Choroid plexus epithelial cell (primary cell): ENCODE results near the gene B3GNT4.
"Not testable (repeated sequence)": the region's sequence is repeated elsewhere in the genome, so short reads cannot be mapped to it uniquely, and the experiment has no call there.

Experiments
- DNase-seq: peaks from one replicate; pipeline ENCODE4 v3.0.0-alpha.2; 2010; ENCODE audit warnings: low read depth
- H3K4me3 ChIP-seq: 2 replicates; pipeline ENCODE4 v1.5.1; 2011; ENCODE audit warnings: low read depth, mild to moderate bottlenecking, control low read depth, low read length, moderate library complexity
- CTCF ChIP-seq: conservative IDR thresholded peaks from 2 replicates; pipeline ENCODE4 v1.5.1; 2011; ENCODE audit warnings: low read depth, mild to moderate bottlenecking, control low read depth, inconsistent platforms, low read length, moderate library complexity

B3GNT4 gene

GRCh38 chr12:122235741-122236140, 32.2 kb downstream of the B3GNT4 start:
- TF ChIP-seq CTCF: no peak
- no peak for DNase-seq

GRCh38 chr12:122238861-122239260, 35.4 kb downstream of the B3GNT4 start:
- DNase-seq: no peak
- TF ChIP-seq CTCF: no peak
- H3K4me3 ChIP-seq: no peak overlapping the region

More at GRCh38 chr12:122235741-122236140, 32.2 kb downstream of the B3GNT4 start:
- no peak overlapping the region for H3K4me3 ChIP-seq

GRCh38 chr12:122243965-122244364, 40.5 kb downstream of the B3GNT4 start:
- TF ChIP-seq CTCF: no peak
- no peak overlapping the region for H3K4me3 ChIP-seq

GRCh38 chr12:122244565-122245371, 41.3 kb downstream of the B3GNT4 start:
- no peak overlapping the region for H3K4me3 ChIP-seq
- no peak for DNase-seq
- TF ChIP-seq CTCF: no peak

More at GRCh38 chr12:122243965-122244364, 40.5 kb downstream of the B3GNT4 start:
- no peak for DNase-seq

GRCh38 chr12:122245553-122245952, 42.0 kb downstream of the B3GNT4 start:
- H3K4me3 ChIP-seq: no peak overlapping the region
- TF ChIP-seq CTCF: no peak
- no peak for DNase-seq

- DNase-seq: no peak
- H3K4me3 ChIP-seq: no peak overlapping the region
- TF ChIP-seq CTCF: no peak
Observed at GRCh38 chr12:122250047-122250446, 46.5 kb downstream of the B3GNT4 start.

- no peak for TF ChIP-seq CTCF
- H3K4me3 ChIP-seq: no peak overlapping the region
- no peak for DNase-seq
Observed at GRCh38 chr12:122250536-122250935, 47.0 kb downstream of the B3GNT4 start.

- DNase-seq, H3K4me3 ChIP-seq: not testable (repeated sequence)
Observed at GRCh38 chr12:122258462-122258861, 55.0 kb downstream of the B3GNT4 start.
